Activated T-cell treated with anti-CD3 and anti-CD28 coated beads for 1 hour (primary cell): ENCODE results near the gene NALCN.

ENCODE experiments used
- DNase-seq: peaks from one replicate; pipeline ENCODE4 v3.0.0-alpha.2; 2020; ENCODE audit warnings: low read depth

The NALCN gene

GRCh38 chr13:101415358-101416174, 742 bp downstream of the NALCN start:
- no peak for DNase-seq

DNA sequence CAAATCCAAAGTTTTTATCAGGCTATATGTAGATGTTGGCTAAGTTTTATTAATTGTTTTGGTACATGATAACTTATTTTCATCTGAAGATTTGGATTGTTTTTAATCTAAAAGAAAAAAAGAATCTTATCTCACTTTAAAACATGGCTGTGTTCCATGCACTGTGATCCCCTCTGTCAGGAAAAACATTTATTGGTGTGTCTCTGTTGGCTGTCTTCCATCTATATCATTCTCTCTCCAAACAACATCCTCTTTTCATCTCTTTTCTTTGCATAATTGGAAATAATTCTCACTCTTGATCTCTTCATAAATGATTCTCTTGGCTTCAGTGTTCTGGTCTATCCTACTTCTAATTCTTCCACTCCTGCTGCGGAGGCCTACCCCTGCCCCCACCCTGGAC, 4.2 kb downstream of the NALCN start:
- DNase-seq: no peak

GRCh38 chr13:101408992-101409656, 7.2 kb downstream of the NALCN start:
- no peak for DNase-seq

GRCh38 chr13:101408154-101408553, 8.2 kb downstream of the NALCN start:
- DNase-seq: no peak

GRCh38 chr13:101406791-101407190, 9.5 kb downstream of the NALCN start:
- no peak for DNase-seq

- no peak for DNase-seq
Observed at GRCh38 chr13:101401196-101401595, 15.1 kb downstream of the NALCN start.

DNA sequence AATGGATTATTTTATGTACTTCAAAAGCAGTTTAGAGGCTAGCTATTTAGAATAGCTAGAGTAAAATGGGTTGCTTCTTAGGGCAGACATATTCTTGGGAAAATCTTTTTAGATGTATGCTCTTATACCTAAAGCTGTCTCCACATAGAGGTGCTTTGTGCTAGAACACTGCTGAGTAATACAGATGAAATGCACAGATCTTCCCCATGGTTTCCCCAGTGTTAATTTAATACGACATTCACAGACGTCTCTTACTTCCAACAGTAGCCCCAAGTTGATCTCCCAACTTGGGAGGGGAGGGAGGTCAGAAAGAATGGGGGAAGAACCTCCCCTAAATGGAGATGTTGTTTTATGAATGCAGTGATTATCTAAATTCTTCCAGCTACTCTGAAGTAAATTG, 16.9 kb downstream of the NALCN start:
- DNase-seq: no peak

GRCh38 chr13:101398920-101399319, 17.4 kb downstream of the NALCN start:
- no peak for DNase-seq

DNA sequence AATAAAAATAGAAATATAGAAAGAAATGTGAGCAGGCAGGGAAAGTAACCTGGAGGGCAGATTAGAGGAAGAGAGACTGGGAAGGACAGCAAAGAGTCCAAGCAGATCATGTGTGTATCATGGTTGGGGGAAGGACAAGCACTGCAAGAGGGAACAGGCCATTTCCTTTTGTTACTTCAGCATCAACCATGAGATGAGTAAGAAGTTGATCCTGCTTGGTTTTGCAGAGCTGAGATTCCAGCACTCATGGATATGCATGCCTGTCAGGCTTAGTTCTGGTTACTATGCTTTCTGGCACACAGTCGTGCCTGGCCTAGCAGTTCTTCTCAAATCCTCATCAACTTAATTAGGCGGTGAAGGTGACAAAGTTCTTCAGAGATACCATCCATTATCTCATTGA, 18.1 kb downstream of the NALCN start:
- no peak for DNase-seq

DNA sequence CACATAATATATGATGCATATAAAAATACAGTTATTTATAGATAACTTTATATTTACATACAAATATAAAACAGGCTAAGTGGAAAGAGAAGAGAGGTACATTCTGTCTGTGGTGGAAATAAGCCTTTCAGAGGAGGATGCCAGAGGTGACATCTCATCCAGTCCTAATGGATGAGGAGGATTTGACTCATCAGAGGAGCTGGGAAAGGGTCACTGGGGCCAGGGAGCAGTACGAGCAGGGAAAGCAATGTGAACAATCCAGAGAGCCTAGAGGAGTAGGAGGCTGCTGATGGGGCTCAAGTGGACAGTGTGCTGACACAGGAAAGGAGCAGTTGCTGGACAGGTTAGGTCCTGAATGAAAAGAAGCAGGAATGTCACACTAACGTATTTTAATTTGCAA, 18.6 kb downstream of the NALCN start:
- DNase-seq: no peak

DNA sequence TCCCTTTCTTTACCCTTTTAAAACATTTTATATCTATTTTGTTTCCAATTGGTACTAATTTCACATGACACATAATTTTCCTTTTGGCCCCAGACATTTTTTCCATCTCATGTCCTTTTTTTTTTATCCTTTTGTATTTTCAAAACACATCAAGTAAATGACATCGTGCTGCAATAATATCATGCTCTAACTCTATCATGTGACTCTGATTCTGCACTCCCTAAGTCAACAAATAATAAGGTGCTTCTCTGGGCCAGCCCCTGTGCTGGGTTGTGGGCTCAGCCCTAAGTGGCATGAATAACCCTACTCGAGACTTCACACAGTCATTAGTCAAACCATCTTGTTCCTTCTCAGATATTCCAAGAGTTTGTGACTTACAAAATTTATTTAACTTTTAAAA, 21.7 kb downstream of the NALCN start:
- DNase-seq: no peak

- DNase-seq: no peak
Observed at GRCh38 chr13:101393140-101393539, 23.2 kb downstream of the NALCN start.

- DNase-seq: no peak
Observed at GRCh38 chr13:101390461-101390860, 25.8 kb downstream of the NALCN start.

GRCh38 chr13:101384929-101385328, 31.4 kb downstream of the NALCN start:
- DNase-seq: no peak

- no peak for DNase-seq
Observed at GRCh38 chr13:101383595-101383994, 32.7 kb downstream of the NALCN start.

GRCh38 chr13:101382701-101383100, 33.6 kb downstream of the NALCN start:
- no peak for DNase-seq

- DNase-seq: no peak
Observed at GRCh38 chr13:101382086-101382485, 34.2 kb downstream of the NALCN start.

DNA sequence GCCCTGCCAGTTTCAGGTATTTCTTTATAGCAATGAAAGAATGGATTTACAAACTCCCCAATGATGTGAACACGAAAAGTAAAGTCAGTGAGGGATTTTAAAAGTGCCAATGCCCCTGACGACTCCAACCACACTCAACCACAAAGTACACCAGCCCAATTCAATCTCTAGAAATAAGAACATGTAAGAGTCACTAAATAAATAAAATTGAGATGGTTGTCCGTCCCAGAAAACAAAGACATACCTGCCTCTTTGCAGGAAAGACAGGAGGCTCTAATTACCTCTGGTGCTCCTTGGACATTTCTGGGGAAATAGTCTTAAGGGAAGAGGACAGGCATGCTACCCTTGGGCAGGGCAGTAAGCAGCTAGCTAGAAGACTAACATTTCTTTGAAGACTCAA, 55.8 kb downstream of the NALCN start:
- no peak for DNase-seq

GRCh38 chr13:101354895-101355294, 61.4 kb downstream of the NALCN start:
- DNase-seq: no peak

DNA sequence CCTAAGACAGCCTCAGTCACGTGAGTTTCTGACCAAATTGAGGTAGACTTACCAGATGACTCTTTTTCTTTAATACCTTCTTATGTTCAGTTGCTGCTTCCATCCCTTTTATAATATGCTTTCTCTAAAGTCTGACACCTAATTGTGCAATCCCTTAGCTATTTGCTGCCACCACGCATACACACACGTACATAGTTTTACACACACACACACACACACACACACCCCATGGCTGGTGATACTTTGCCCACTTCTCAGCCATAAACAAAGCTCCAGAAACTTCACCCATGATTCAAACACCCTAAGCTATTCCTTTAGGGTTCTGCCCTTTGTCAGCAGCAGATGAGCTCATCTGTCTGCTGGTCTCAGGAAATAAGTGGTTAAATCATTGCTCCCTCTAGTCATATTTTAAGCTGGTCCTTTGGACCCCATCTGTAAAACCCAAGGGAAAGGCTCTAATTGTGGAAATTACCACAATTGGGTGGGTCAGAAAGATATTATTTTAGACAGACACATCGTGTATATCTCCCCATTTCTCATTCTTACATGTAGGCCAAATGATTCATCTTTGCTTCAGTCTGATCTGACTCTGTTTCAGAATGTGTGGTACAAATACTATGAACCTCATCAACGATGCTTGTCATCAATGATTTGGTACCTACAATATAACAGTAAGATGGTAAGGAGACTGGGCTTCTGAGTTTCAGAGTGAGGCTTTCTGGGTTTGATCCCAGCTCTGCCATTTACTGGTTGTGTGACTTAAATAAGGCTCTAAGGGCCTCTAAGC, 69.2 kb downstream of the NALCN start:
- no peak for DNase-seq

- no peak for DNase-seq
Observed at GRCh38 chr13:101346161-101346560, 70.1 kb downstream of the NALCN start.

GRCh38 chr13:101343128-101343787, 73.0 kb downstream of the NALCN start:
- DNase-seq: no peak
